Mesendoderm (in vitro differentiated cells): ENCODE measurements around the gene POLR1B. TPM values are rescaled to one million over a fixed set of nuclear protein-coding genes. Genes with fewer than 3 reads are reported as not detected.
"Not testable (repeated sequence)": the region's sequence is repeated elsewhere in the genome, so short reads cannot be mapped to it uniquely, and the experiment has no call there.

Experiments
- DNase-seq: peaks from one replicate; pipeline ENCODE4 v3.0.0; 2013
- H2AK5ac ChIP-seq: 2 replicates; pipeline ENCODE4 v1.6.1; 2013; ENCODE audit warnings: low read length, inconsistent platforms
- H2BK120ac ChIP-seq: 2 replicates; pipeline ENCODE4 v1.6.1; 2013; ENCODE audit warnings: low read depth, mild to moderate bottlenecking, low read length, moderate library complexity, mixed read lengths
- H2BK15ac ChIP-seq: replicated peaks from 2 replicates; pipeline ENCODE4 v1.6.1; 2013; ENCODE audit warnings: low read depth, mild to moderate bottlenecking, moderate library complexity
- H2BK5ac ChIP-seq: 2 replicates; pipeline ENCODE4 v1.6.1; 2013; ENCODE audit warnings: low read length, inconsistent platforms
- H3K18ac ChIP-seq: 2 replicates; pipeline ENCODE4 v1.6.1; 2013; ENCODE audit warnings: mild to moderate bottlenecking, low read length, mixed read lengths
- H3K23ac ChIP-seq: one replicate; pipeline ENCODE4 v1.6.1; 2013; ENCODE audit warnings: low read length
- H3K27ac ChIP-seq: 2 replicates; pipeline ENCODE4 v1.5.1; 2013; ENCODE audit warnings: low read depth, mild to moderate bottlenecking, inconsistent platforms, low read length, moderate library complexity
- H3K27me3 ChIP-seq: 2 replicates; pipeline ENCODE4 v1.6.1; 2013; ENCODE audit warnings: low read length, control low read depth, mild to moderate bottlenecking, inconsistent platforms; ENCODE audit not compliant: insufficient read depth, poor library complexity
- H3K36me3 ChIP-seq: 2 replicates; pipeline ENCODE4 v1.6.1; 2013; ENCODE audit warnings: low read length, inconsistent platforms; ENCODE audit not compliant: control insufficient read depth, insufficient read depth
- H3K4ac ChIP-seq: one replicate; pipeline ENCODE4 v1.6.1; 2013; ENCODE audit warnings: low read depth, mild to moderate bottlenecking, low read length, moderate library complexity
- H3K4me1 ChIP-seq: 2 replicates; pipeline ENCODE4 v1.6.1; 2013; ENCODE audit warnings: low read depth, low read length, inconsistent platforms; ENCODE audit not compliant: control insufficient read depth
- H3K4me2 ChIP-seq: 2 replicates; pipeline ENCODE4 v1.6.1; 2013; ENCODE audit warnings: low read length
- H3K4me3 ChIP-seq: 2 replicates; pipeline ENCODE4 v1.5.1; 2013; ENCODE audit warnings: mild to moderate bottlenecking, low read length
- H3K56ac ChIP-seq: one replicate; pipeline ENCODE4 v1.6.1; 2013; ENCODE audit warnings: low read length
- H3K79me1 ChIP-seq: 2 replicates; pipeline ENCODE4 v1.6.1; 2013; ENCODE audit warnings: low read length, inconsistent platforms
- H3K79me2 ChIP-seq: 2 replicates; pipeline ENCODE4 v1.6.1; 2013; ENCODE audit warnings: mild to moderate bottlenecking, low read length; ENCODE audit not compliant: control insufficient read depth, insufficient read depth
- H3K9ac ChIP-seq: 2 replicates; pipeline ENCODE4 v1.6.1; 2013; ENCODE audit warnings: low read length, inconsistent platforms
- H4K5ac ChIP-seq: one replicate; pipeline ENCODE4 v1.6.1; 2013; ENCODE audit warnings: low read length
- H4K8ac ChIP-seq: one replicate; pipeline ENCODE4 v1.6.1; 2013; ENCODE audit warnings: low read depth, mild to moderate bottlenecking, control low read depth, low read length, moderate library complexity
- WGBS: extraction: QIAGEN DNeasy Blood & Tissue Kit; methylation state at CpG from one replicate; pipeline ENCODE4 v1.1.7; 2013; ENCODE audit warnings: low lambda C conversion rate, missing lambda C conversion rate; ENCODE audit not compliant: insufficient coverage; ENCODE audit errors: extremely low coverage; 5-methylcytosine and 5-hydroxymethylcytosine counted together
- polyA plus RNA-seq, 2 experiments: library from polyadenylated mRNA; stranded (reverse); fragments of 200-250 nt; gene quantifications; one replicate each; pipeline ENCODE4 v1.2.3, GENCODE V29; 2013

The POLR1B gene
- 20.0 TPM for polyA plus RNA-seq (2013, experiment 1 of 2)
- polyA plus RNA-seq (2013, experiment 2 of 2) = 21.4 TPM

GRCh38 chr2:112542123-112542983 is at the start of gene POLR1B:
TSS of gene POLR1B (plus strand) at chr2:112542465. CDS start at chr2:112542495, 30 bp downstream.
- Histone ChIP-seq H3K4ac (no peak within 1 kb of the TSS), H3K27me3 (no peaks in the 10 kb centered on the region), H3K4me2 (peak within 1 kb of the TSS; percentile 95), H2BK15ac (no peak within 1 kb of the TSS), H3K23ac (no peak within 1 kb of the TSS), H3K9ac (peak within 1 kb of the TSS; percentile 87), H3K36me3 (peaks cover under 1% of the 10 kb centered on the region), H3K56ac (peak within 1 kb of the TSS; percentile 97), H3K4me1 (no peaks in the 10 kb centered on the region), H3K79me1 (peaks cover 6% of the 10 kb centered on the region), H3K4me3 (peak within 1 kb of the TSS; percentile 90), H2BK120ac (no peak within 1 kb of the TSS), H4K5ac (no peak within 1 kb of the TSS), H2BK5ac (no peak within 1 kb of the TSS), H3K27ac (no peak within 1 kb of the TSS), H4K8ac (no peak within 1 kb of the TSS), H3K79me2 (peaks cover 30% of the 10 kb centered on the region), H3K18ac (no peak within 1 kb of the TSS), H2AK5ac (no peak within 1 kb of the TSS)
- WGBS = no CpG with 5 or more reads among the region's 67 CpGs
- DNase-seq = peak; percentile 94

DNA sequence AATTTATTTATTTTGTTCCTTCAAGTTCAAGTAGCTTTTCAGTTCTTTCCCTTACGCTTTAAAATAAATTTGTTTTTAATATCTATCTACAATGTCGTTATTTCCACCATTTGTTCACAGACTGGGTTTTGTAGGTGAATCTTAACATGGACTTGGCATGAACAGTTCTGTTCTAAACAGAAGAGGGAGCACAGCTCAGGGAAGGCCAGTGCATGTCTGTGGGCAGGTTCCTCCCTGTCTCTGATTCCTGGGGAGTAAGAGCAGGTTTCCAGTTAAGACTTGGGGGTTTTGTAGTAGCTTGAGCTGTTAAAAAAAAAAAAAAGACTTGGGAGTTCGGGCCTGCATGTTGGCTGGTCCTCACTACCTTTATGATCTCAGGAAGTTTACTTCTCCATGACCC is 49.2 kb upstream of the POLR1B start:
- H3K4me1 ChIP-seq = no peaks in the 10 kb centered on the region
- H2AK5ac ChIP-seq = no peak overlapping the region
- no peak overlapping the region for H3K23ac ChIP-seq
- no peak overlapping the region for H3K56ac ChIP-seq
- H3K79me2 ChIP-seq = peaks cover 2% of the 10 kb centered on the region
- no peak overlapping the region for H4K5ac ChIP-seq
- no CpG with 5 or more reads among the region's 3 CpGs for WGBS
- H3K4me3 ChIP-seq = no peak overlapping the region
- H3K36me3 ChIP-seq = peaks cover 3% of the 10 kb centered on the region
- H4K8ac ChIP-seq = no peak overlapping the region
- no peak overlapping the region for H3K18ac ChIP-seq
- DNase-seq = peak; percentile 40
- no peak overlapping the region for H2BK15ac ChIP-seq
- no peak overlapping the region for H2BK120ac ChIP-seq
- peaks cover 6% of the 10 kb centered on the region for H3K79me1 ChIP-seq
- no peak overlapping the region for H3K4me2 ChIP-seq
- no peak overlapping the region for H3K9ac ChIP-seq
- H3K27me3 ChIP-seq = no peaks in the 10 kb centered on the region
- H2BK5ac ChIP-seq = no peak overlapping the region
- no peak overlapping the region for H3K27ac ChIP-seq
- no peak overlapping the region for H3K4ac ChIP-seq

DNA sequence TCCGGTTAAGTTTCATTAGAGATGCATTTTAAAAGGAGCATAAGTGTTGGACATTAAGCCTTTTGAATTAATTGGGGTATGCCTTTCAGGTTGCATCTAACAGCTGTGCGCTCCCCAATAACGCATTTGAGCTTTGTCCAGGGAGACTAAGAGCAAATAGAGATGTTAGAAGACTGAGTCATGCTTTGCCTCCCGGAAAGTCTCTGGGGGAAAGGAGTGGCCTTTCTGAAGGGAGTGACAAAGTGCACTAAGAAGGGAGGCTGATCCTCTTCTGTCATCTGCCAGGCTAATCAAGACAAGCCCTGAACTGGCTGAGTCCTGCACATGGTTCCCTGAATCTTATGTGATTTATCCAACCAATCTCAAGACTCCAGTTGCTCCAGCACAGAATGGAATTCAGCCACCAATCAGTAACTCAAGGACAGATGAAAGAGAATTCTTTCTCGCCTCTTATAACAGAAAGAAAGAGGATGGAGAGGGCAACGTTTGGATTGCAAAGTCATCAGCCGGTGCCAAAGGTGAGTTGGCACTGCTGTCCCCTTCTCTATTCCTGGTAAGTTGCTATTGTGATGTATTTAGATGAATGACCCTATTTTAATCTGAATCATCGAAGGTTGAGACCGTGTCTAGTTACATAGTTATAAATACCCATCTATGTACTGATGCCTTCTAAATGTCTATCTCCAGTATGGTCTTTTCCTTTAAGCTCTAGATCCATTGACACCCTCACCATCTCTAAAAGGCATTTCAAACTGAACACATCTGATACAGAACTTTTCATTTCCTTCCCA is 48.2 kb upstream of the POLR1B start:
- Histone ChIP-seq H3K4me1 (no peaks in the 10 kb centered on the region), H2BK15ac (no peak overlapping the region), H3K9ac (no peak overlapping the region), H3K56ac (no peak overlapping the region), H3K27me3 (no peaks in the 10 kb centered on the region), H4K8ac (no peak overlapping the region), H2BK5ac (no peak overlapping the region), H3K4me3 (no peak overlapping the region), H3K36me3 (peaks cover 3% of the 10 kb centered on the region), H3K23ac (no peak overlapping the region), H3K79me2 (no peaks in the 10 kb centered on the region), H2BK120ac (no peak overlapping the region), H2AK5ac (no peak overlapping the region), H4K5ac (no peak overlapping the region), H3K4me2 (no peak overlapping the region), H3K4ac (no peak overlapping the region), H3K27ac (no peak overlapping the region), H3K79me1 (peaks cover 4% of the 10 kb centered on the region), H3K18ac (no peak overlapping the region)
- WGBS = no CpG with 5 or more reads among the region's 9 CpGs
- peak; percentile 18 for DNase-seq

- Histone ChIP-seq H3K23ac (no peak overlapping the region), H3K27ac (no peak overlapping the region), H2AK5ac (no peak overlapping the region), H3K4me3 (no peak overlapping the region), H3K79me2 (no peaks in the 10 kb centered on the region), H3K4me1 (no peaks in the 10 kb centered on the region), H4K5ac (no peak overlapping the region), H2BK15ac (no peak overlapping the region), H3K9ac (no peak overlapping the region), H3K4me2 (no peak overlapping the region), H2BK5ac (no peak overlapping the region), H3K18ac (no peak overlapping the region), H2BK120ac (no peak overlapping the region), H3K36me3 (peaks cover 3% of the 10 kb centered on the region), H4K8ac (no peak overlapping the region), H3K79me1 (peaks cover 4% of the 10 kb centered on the region), H3K56ac (no peak overlapping the region), H3K27me3 (no peaks in the 10 kb centered on the region), H3K4ac (no peak overlapping the region)
- no peak for DNase-seq
- no CpG with 5 or more reads among the region's 5 CpGs for WGBS
Observed at GRCh38 chr2:112494828-112495227, 47.4 kb upstream of the POLR1B start.

- not testable (repeated sequence) for H3K4me3 ChIP-seq, H3K79me1 ChIP-seq, H3K18ac ChIP-seq, H4K5ac ChIP-seq, DNase-seq, H3K4ac ChIP-seq, H4K8ac ChIP-seq, H2BK15ac ChIP-seq, H2BK120ac ChIP-seq, H3K79me2 ChIP-seq, H2BK5ac ChIP-seq, H3K23ac ChIP-seq, H3K4me2 ChIP-seq, H3K56ac ChIP-seq, H3K27me3 ChIP-seq, H3K9ac ChIP-seq, H2AK5ac ChIP-seq, H3K36me3 ChIP-seq, H3K27ac ChIP-seq, H3K4me1 ChIP-seq
- WGBS = no CpG with 5 or more reads among the region's 4 CpGs
Observed at GRCh38 chr2:112495878-112496277, 46.4 kb upstream of the POLR1B start.
